CD4-positive, alpha-beta T cell treated with Interleukin-15 for 4 hours (primary cell): ENCODE results near the gene SPAG7.
"Not testable (repeated sequence)": the region's sequence is repeated elsewhere in the genome, so short reads cannot be mapped to it uniquely, and the experiment has no call there.

ENCODE experiments used
- DNase-seq: peaks from one replicate; pipeline ENCODE4 v3.0.0-alpha.2; 2020; ENCODE audit warnings: low spot score

Gene SPAG7

GRCh38 chr17:4938069-4938491, 29.5 kb downstream of the SPAG7 start:
- no peak for DNase-seq

GRCh38 chr17:4937553-4937952, 30.1 kb downstream of the SPAG7 start:
- no peak for DNase-seq

- DNase-seq = no peak
These were observed 31.2 kb downstream of the SPAG7 start for GRCh38 chr17:4936436-4936835.

- no peak for DNase-seq
These were observed 32.0 kb downstream of the SPAG7 start for GRCh38 chr17:4935650-4936049.

GRCh38 chr17:4934173-4934979, 33.2 kb downstream of the SPAG7 start:
- DNase-seq = no peak

- no peak for DNase-seq
These were observed 34.0 kb downstream of the SPAG7 start for GRCh38 chr17:4933646-4934045.

- DNase-seq = no peak
These were observed 34.9 kb downstream of the SPAG7 start for GRCh38 chr17:4932756-4933155.

- no peak for DNase-seq
These were observed 35.7 kb downstream of the SPAG7 start, which contains the start of gene GP1BA for GRCh38 chr17:4931963-4932362. Gene GP1BA, plus strand, starts transcription at chr17:4932277. Its CDS starts 328 bp downstream, at chr17:4932605.

- no peak for DNase-seq
These were observed 38.7 kb downstream of the SPAG7 start for GRCh38 chr17:4928881-4929280.

GRCh38 chr17:4926577-4927335, 40.9 kb downstream of the SPAG7 start:
- DNase-seq = not testable (repeated sequence)

- no peak for DNase-seq
These were observed 46.3 kb downstream of the SPAG7 start for GRCh38 chr17:4921320-4921719.

- no peak for DNase-seq
These were observed 47.1 kb downstream of the SPAG7 start for GRCh38 chr17:4920351-4921048.

- no peak for DNase-seq
These were observed 48.0 kb downstream of the SPAG7 start for GRCh38 chr17:4919511-4920047.

GRCh38 chr17:4914551-4914950, 53.1 kb downstream of the SPAG7 start:
- DNase-seq = not testable (repeated sequence)

GRCh38 chr17:4913994-4914393, 53.6 kb downstream of the SPAG7 start:
- DNase-seq = no peak
